Osteoblast (primary cell): ENCODE results near the gene TCOF1. TPM values are rescaled to one million over a fixed set of nuclear protein-coding genes. Genes with fewer than 3 reads are reported as not detected.

Experiments used
- DNase-seq: peaks from one replicate; pipeline ENCODE4 v3.0.0; 2011; ENCODE audit warnings: low spot score, mixed read lengths; ENCODE audit not compliant: insufficient read length; ENCODE audit errors: missing footprints
- H2AFZ ChIP-seq: 2 replicates; pipeline ENCODE4 v1.6.0; 2011; ENCODE audit warnings: mild to moderate bottlenecking, low read length
- H3K27ac ChIP-seq: 2 replicates; pipeline ENCODE4 v1.5.1; 2011; ENCODE audit warnings: mild to moderate bottlenecking, low read depth, low read length, moderate library complexity
- H3K27me3 ChIP-seq: 2 replicates; pipeline ENCODE4 v1.6.0; 2012; ENCODE audit warnings: mild to moderate bottlenecking, control low read depth, inconsistent platforms, low read length, moderate library complexity; ENCODE audit not compliant: insufficient read depth
- H3K36me3 ChIP-seq: 2 replicates; pipeline ENCODE4 v1.5.1; 2011; ENCODE audit warnings: mild to moderate bottlenecking, low read length, control low read depth, moderate library complexity; ENCODE audit not compliant: insufficient read depth
- H3K4me1 ChIP-seq: 2 replicates; pipeline ENCODE4 v1.5.1; 2011; ENCODE audit warnings: mild to moderate bottlenecking, low read length, control low read depth, moderate library complexity; ENCODE audit not compliant: insufficient read depth
- H3K4me2 ChIP-seq: 2 replicates; pipeline ENCODE4 v1.6.0; 2011; ENCODE audit warnings: mild to moderate bottlenecking, low read length; ENCODE audit not compliant: insufficient read depth
- H3K4me3 ChIP-seq: fragments of 200-600 bp; sonication (generic); 3 replicates; pipeline ENCODE4 v1.5.1; 2012; ENCODE audit warnings: mild to moderate bottlenecking, low read length, inconsistent platforms; ENCODE audit not compliant: insufficient read depth
- H3K79me2 ChIP-seq: 2 replicates; pipeline ENCODE4 v1.6.0; 2012; ENCODE audit warnings: mild to moderate bottlenecking, low read length, control low read depth, inconsistent platforms; ENCODE audit not compliant: insufficient read depth
- H3K9me3 ChIP-seq: 2 replicates; pipeline ENCODE4 v1.5.1; 2011; ENCODE audit warnings: low read depth, low read length, control low read depth
- H4K20me1 ChIP-seq: 2 replicates; pipeline ENCODE4 v1.6.0; 2012; ENCODE audit warnings: mild to moderate bottlenecking, low read length, control low read depth; ENCODE audit not compliant: insufficient read depth
- total RNA-seq: library from RNA; depleted of rRNA; stranded (reverse); fragments of >200 nt; gene quantifications from 2 replicates; pipeline ENCODE4 v1.2.3, GENCODE V29; 2012
- TF ChIP-seq, protein P1 (sequence below): IDR thresholded peaks from 2 replicates; pipeline ENCODE4 v1.5.1; 2011; ENCODE audit warnings: mild to moderate bottlenecking, low read depth, low read length, moderate library complexity; ENCODE audit errors: extremely low read depth

The TCOF1 gene
- total RNA-seq, 1 donor: 12.3 TPM

DNA sequence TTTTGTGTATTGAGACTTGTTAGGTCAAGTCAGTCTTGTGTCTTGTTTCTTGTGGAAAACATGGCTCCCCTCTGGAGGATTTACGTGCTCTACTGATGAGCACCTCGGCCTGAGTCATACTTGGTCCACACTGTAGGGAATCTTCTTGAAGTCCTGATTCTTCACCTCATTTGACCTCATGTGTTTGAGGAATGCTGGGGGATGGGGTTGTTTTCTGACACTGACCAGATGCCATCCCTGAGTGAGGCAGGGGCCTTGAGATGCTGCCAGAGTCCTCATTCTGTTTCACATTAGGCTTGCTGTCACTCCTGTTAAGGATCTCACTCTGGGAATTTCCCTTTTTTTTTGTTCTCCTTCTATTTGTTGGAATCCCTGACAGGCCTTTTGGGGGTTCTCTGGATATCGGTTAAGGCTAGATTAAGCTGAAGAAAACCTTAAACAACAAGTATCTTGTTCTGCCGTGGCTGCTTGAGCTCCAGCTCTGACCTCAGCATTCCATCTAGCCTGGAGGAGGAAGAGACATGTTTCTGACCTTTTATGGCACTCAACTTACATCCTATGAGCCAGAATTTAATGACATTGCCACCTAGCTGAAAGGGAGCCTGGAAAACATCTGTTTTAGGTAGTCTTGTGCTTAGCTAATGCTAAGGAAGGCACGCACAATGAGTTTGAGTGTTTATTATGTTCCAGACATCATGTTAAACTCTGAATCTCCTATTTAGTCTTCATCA is 20.6 kb downstream of the TCOF1 start:
- Histone ChIP-seq H4K20me1 (no peaks in the 10 kb centered on the region), H3K4me1 (peaks cover 21% of the 10 kb centered on the region), H3K27ac (peak overlapping the region; percentile 60), H2AFZ (no peak overlapping the region), H3K4me3 (no peak overlapping the region), H3K4me2 (peak overlapping the region; percentile 4), H3K79me2 (no peaks in the 10 kb centered on the region), H3K27me3 (no peaks in the 10 kb centered on the region), H3K36me3 (peaks cover 62% of the 10 kb centered on the region), H3K9me3 (peaks cover 2% of the 10 kb centered on the region)
- DNase-seq: peak; percentile 95
- TF ChIP-seq, protein P1, sequence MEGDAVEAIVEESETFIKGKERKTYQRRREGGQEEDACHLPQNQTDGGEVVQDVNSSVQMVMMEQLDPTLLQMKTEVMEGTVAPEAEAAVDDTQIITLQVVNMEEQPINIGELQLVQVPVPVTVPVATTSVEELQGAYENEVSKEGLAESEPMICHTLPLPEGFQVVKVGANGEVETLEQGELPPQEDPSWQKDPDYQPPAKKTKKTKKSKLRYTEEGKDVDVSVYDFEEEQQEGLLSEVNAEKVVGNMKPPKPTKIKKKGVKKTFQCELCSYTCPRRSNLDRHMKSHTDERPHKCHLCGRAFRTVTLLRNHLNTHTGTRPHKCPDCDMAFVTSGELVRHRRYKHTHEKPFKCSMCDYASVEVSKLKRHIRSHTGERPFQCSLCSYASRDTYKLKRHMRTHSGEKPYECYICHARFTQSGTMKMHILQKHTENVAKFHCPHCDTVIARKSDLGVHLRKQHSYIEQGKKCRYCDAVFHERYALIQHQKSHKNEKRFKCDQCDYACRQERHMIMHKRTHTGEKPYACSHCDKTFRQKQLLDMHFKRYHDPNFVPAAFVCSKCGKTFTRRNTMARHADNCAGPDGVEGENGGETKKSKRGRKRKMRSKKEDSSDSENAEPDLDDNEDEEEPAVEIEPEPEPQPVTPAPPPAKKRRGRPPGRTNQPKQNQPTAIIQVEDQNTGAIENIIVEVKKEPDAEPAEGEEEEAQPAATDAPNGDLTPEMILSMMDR: no peak

DNA sequence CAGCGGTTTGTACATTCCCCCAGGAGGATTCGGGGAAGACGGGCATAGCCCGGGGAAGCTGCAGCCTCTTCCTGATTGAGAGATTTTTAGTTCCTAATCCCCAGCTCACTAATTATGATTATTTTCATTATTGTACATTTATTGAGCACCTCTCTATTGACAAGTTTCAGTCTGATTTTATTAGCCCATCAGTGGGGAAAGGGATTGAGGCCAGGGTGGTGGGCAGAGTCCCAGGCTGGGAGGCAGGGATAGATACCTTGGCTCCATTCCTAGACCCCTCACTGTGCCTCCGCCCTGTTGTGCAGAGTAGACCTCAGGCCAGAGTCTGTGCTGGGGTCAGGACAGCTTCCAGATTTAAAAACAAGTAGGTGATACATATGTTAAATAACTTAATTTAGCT is 27.2 kb downstream of the TCOF1 start:
- H3K4me2 ChIP-seq: no peak overlapping the region
- no peaks in the 10 kb centered on the region for H3K4me1 ChIP-seq
- peak; percentile 54 for DNase-seq
- H3K4me3 ChIP-seq: no peak overlapping the region
- H4K20me1 ChIP-seq: peaks cover 3% of the 10 kb centered on the region
- H3K9me3 ChIP-seq: no peaks in the 10 kb centered on the region
- TF ChIP-seq, protein P1: no peak
- peaks cover 51% of the 10 kb centered on the region for H3K36me3 ChIP-seq
- no peaks in the 10 kb centered on the region for H3K27me3 ChIP-seq
- H3K79me2 ChIP-seq: no peaks in the 10 kb centered on the region
- no peak overlapping the region for H3K27ac ChIP-seq
- no peak overlapping the region for H2AFZ ChIP-seq

DNA sequence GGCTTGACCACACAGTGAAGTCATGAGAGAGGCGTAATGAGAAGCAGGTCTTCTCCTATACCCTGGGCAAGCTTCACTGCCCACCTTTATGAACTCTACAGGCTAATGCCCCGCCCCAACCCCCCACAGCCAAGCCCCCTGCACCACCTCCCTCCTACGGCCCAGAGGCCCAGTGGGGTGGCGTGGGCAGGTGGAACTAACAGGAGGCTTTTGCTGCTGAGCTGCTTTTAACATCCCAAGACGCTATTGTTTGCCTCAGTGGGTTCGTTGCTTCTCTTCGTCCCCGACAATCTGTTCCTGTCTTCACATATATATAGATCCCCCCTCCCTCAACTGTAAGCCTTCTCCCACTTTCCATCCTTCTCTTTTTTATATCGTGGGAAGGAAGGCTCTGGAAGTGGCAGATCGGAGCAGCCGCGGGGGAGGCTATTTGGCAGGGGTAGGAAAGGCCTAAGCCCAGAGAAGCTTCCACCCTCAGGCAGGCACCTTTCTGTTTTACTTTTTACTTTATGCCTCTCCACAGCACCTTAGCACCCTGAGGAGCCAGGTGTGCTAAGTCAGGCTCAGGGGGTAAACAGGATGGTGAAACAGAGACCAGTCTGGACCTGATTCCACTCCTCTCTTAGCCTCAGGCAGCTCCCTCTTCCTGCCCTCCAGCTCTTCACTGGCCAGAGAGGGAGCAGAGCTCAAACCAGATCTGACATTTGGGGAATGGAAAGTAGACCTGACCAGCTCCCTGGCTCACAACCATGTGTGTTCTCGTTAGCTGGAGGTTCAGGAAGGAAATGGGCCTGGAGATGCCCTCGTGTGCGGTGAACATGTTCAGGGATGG is 28.7 kb downstream of the TCOF1 start:
- Histone ChIP-seq H2AFZ (no peak overlapping the region), H3K79me2 (no peaks in the 10 kb centered on the region), H3K27me3 (no peaks in the 10 kb centered on the region), H3K36me3 (peaks cover 55% of the 10 kb centered on the region), H3K9me3 (no peaks in the 10 kb centered on the region), H3K4me2 (no peak overlapping the region), H4K20me1 (peaks cover 3% of the 10 kb centered on the region), H3K4me1 (no peaks in the 10 kb centered on the region), H3K4me3 (no peak overlapping the region), H3K27ac (no peak overlapping the region)
- TF ChIP-seq, protein P1: no peak
- DNase-seq: peak; percentile 23

DNA sequence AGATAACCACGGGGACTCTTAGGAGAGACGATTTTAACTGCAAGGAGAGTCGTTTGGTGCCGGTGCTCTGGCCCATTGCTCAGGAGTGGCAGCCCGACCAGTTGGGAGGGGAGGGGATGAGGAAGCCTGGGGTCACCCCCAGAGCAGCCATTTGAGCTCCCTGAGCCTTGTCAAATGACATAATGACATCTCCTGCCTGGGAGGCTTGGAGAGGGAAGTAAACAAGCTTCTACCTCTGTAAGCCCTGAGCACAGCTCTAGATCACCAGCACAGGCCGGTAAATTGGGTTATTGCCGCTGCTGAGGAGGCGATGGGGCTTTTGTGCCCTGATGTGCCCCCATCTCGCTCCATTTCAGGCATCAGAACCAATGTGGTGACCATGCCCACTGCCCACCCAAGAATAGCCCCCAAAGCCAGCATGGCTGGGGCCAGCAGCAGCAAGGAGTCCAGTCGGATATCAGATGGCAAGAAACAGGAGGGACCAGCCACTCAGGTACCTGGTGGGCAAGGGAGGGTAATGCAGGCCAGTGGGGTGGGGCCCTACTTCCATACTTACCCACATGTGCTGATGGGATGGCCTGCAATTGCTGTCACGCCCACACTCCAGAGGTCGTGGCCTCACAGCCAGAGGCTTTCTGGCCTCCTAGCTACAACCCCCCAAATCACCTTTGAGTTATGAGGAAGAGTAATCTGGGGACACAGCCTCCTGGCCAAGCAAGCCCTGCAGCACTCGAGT is 32.2 kb downstream of the TCOF1 start:
- no peaks in the 10 kb centered on the region for H3K4me1 ChIP-seq
- H3K36me3 ChIP-seq: peaks cover 57% of the 10 kb centered on the region
- no peak overlapping the region for H2AFZ ChIP-seq
- no peaks in the 10 kb centered on the region for H3K27me3 ChIP-seq
- H3K27ac ChIP-seq: no peak overlapping the region
- no peaks in the 10 kb centered on the region for H3K79me2 ChIP-seq
- no peak overlapping the region for H3K4me2 ChIP-seq
- H4K20me1 ChIP-seq: peaks cover 3% of the 10 kb centered on the region
- H3K4me3 ChIP-seq: no peak overlapping the region
- TF ChIP-seq, protein P1: no peak
- DNase-seq: peak; percentile 69
- no peaks in the 10 kb centered on the region for H3K9me3 ChIP-seq
